Body of pancreas (tissue), 4 donors: ENCODE measurements around the gene L1CAM.

Source experiments
- POLR2A ChIP-seq, 3 donors: fragments of 450-650 bp; IDR thresholded peaks; one replicate each; pipeline ENCODE4 v1.6.1; 2016; ENCODE audit warnings: antibody characterized with exemption in 3 of 3, mild to moderate bottlenecking in 2 of 3
- TF ChIP-seq, protein P1 (sequence below), 7 experiments: fragments of 450-650 bp in 4 of 7; fragments of 200-600 bp in 3 of 7; sonication (generic) in 3 of 7; IDR thresholded peaks; one replicate each; pipeline ENCODE4 v1.5.1; 2016 to 2019; ENCODE audit warnings: antibody characterized with exemption in 7 of 7

DNA sequence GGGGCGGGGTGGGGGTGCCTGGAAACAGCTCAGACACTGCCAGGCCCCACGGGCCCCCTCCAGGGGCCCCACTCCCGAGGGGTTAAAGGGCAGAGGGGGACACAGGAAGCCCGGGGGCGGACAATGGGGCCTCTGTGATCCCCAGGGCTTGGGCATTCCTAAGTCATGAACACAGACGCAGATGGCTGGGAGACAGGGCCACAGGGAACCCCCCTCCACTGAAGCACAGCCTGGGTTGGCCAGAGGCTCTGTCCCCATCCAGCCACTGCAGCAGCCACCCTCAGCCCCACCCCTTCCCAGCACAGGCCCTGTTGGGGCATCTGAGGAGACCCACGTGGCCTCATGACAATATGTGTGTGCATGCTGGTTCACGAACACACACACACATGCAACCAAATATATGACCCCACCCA lies 3.9 kb downstream of the L1CAM start:
- TF ChIP-seq, protein P1, sequence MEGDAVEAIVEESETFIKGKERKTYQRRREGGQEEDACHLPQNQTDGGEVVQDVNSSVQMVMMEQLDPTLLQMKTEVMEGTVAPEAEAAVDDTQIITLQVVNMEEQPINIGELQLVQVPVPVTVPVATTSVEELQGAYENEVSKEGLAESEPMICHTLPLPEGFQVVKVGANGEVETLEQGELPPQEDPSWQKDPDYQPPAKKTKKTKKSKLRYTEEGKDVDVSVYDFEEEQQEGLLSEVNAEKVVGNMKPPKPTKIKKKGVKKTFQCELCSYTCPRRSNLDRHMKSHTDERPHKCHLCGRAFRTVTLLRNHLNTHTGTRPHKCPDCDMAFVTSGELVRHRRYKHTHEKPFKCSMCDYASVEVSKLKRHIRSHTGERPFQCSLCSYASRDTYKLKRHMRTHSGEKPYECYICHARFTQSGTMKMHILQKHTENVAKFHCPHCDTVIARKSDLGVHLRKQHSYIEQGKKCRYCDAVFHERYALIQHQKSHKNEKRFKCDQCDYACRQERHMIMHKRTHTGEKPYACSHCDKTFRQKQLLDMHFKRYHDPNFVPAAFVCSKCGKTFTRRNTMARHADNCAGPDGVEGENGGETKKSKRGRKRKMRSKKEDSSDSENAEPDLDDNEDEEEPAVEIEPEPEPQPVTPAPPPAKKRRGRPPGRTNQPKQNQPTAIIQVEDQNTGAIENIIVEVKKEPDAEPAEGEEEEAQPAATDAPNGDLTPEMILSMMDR (IDR thresholded peaks at IDR 0.05), result no peak
- TF ChIP-seq POLR2A (IDR thresholded peaks at IDR 0.05), result no peak
